Hepatocyte (in vitro differentiated cells): ENCODE measurements around the gene ZNF687.

Source experiments
- CTCF ChIP-seq: fragments of 200-600 bp; sonication (generic); IDR thresholded peaks from 2 replicates; pipeline ENCODE4 v1.5.1; 2016; ENCODE audit warnings: antibody characterized with exemption, mild to moderate bottlenecking; ENCODE audit not compliant: poor library complexity
- EZH2 ChIP-seq: fragments of 200-600 bp; sonication (generic); IDR thresholded peaks from 2 replicates; pipeline ENCODE4 v1.6.1; 2016; ENCODE audit warnings: antibody characterized with exemption, mild to moderate bottlenecking, borderline replicate concordance

GRCh38 chr1:151312826-151313225, 30.7 kb downstream of the ZNF687 start:
- no peak for TF ChIP-seq CTCF
- no peak for TF ChIP-seq EZH2
